NCI-H446 (cell line): ENCODE results near the gene CFAP54.

Source experiments
- DNase-seq, 2 experiments: peaks; one replicate each; lab custom pipeline; 2025; lab: John Stamatoyannopoulos, UW

The CFAP54 gene

GRCh38 chr12:96822641-96823040 is 333.3 kb downstream of the CFAP54 start:
- DNase-seq, result no peak

GRCh38 chr12:96824074-96824837 is 334.9 kb downstream of the CFAP54 start:
- no peak for DNase-seq

GRCh38 chr12:96824838-96825236 is 335.5 kb downstream of the CFAP54 start:
- no peak for DNase-seq

GRCh38 chr12:96828169-96828789 is 338.9 kb downstream of the CFAP54 start:
- no peak for DNase-seq

- DNase-seq, result no peak
These were observed 340.0 kb downstream of the CFAP54 start for GRCh38 chr12:96829354-96829753.

GRCh38 chr12:96831346-96831745 is 342.0 kb downstream of the CFAP54 start:
- no peak for DNase-seq

- DNase-seq, result no peak
These were observed 356.9 kb downstream of the CFAP54 start for GRCh38 chr12:96846293-96846692.

GRCh38 chr12:96850676-96851075 is 361.3 kb downstream of the CFAP54 start:
- no peak for DNase-seq

- DNase-seq, result no peak
These were observed 368.8 kb downstream of the CFAP54 start for GRCh38 chr12:96858162-96858561.

GRCh38 chr12:96861656-96862055 is 372.3 kb downstream of the CFAP54 start:
- DNase-seq, result no peak

- no peak for DNase-seq
These were observed 372.9 kb downstream of the CFAP54 start for GRCh38 chr12:96862326-96862725.

GRCh38 chr12:96864335-96864734 is 375.0 kb downstream of the CFAP54 start:
- no peak for DNase-seq

- DNase-seq, result no peak
These were observed 377.6 kb downstream of the CFAP54 start for GRCh38 chr12:96866801-96867590.

- DNase-seq, result no peak
These were observed 381.6 kb downstream of the CFAP54 start for GRCh38 chr12:96870946-96871345.

- DNase-seq, result no peak
These were observed 383.6 kb downstream of the CFAP54 start for GRCh38 chr12:96872961-96873360.

- DNase-seq, result no peak
These were observed 384.8 kb downstream of the CFAP54 start for GRCh38 chr12:96874211-96874610.

- no peak for DNase-seq
These were observed 387.6 kb downstream of the CFAP54 start for GRCh38 chr12:96876966-96877365.

- no peak for DNase-seq
These were observed 389.3 kb downstream of the CFAP54 start for GRCh38 chr12:96878704-96879103.

GRCh38 chr12:96879301-96879700 is 389.9 kb downstream of the CFAP54 start:
- DNase-seq, result no peak

- no peak for DNase-seq
These were observed 390.8 kb downstream of the CFAP54 start for GRCh38 chr12:96880220-96880619.

- DNase-seq, result no peak
These were observed 392.2 kb downstream of the CFAP54 start for GRCh38 chr12:96881608-96882007.

GRCh38 chr12:96882862-96883261 is 393.5 kb downstream of the CFAP54 start:
- no peak for DNase-seq

- DNase-seq, result no peak
These were observed 394.2 kb downstream of the CFAP54 start for GRCh38 chr12:96883571-96883970.
